Kasumi-1 (cell line): ENCODE data around the gene TEX51.

Experiments
- DNase-seq, 2 experiments: peaks; one replicate each; lab custom pipeline; 2025; lab: John Stamatoyannopoulos, UW

The TEX51 gene

GRCh38 chr2:126893606-126894005 lies 5.1 kb upstream of the TEX51 start:
- DNase-seq = no peak

DNA sequence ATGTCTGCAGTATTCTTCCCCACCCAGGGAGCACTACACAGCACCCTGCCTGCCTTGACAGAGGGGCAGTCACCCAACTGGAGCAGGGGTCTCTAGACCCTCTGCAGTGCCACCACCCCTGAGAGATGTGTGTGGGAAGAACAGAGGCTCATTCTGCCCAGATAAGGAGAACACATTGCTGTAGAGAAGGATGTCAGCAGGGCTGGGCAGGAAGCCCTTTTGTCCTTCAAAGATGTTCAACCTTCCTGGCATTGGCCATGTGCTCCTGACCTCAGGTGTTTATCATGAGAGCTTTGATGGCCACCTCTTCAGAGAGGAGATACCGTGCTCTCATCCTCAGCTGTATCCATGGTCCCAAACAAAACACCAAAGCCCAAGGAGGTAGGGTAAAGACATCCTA lies 4.6 kb upstream of the TEX51 start:
- no peak for DNase-seq

GRCh38 chr2:126894585-126895182 lies 4.0 kb upstream of the TEX51 start:
- DNase-seq = no peak

- DNase-seq = no peak
Measured at GRCh38 chr2:126895336-126895735, 3.4 kb upstream of the TEX51 start.

- DNase-seq = no peak
Measured at GRCh38 chr2:126896471-126896870, 2.2 kb upstream of the TEX51 start.

DNA sequence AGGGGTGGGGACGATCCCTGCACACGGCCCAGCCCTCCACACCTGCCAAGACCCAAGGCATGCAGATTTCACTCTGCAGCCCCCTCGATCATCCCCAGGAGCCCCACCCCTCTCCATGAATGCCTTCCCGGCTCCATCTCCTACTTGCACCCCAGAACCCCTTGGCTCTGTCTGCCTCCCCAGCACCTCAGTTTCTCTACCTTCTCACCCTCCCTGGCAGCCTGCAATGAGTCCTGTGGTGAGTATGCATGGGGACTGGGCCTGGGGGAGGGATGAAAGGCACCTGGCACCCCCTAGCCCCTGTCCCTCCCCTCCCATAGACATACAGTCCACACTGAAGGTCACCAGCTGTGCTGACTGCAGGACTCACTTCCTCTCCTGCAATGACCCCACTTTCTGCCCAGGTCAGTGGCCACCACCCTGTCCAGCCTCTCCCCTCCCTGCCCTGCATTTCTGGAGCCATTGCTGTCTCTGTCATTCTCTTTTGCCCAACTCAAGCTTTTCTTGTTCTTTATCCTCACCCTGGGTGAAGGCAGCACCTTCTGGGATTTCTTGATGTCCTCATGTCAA lies 1.0 kb downstream of the TEX51 start:
- no peak for DNase-seq

- DNase-seq = no peak
Measured at GRCh38 chr2:126900646-126901319, 2.1 kb downstream of the TEX51 start.

DNA sequence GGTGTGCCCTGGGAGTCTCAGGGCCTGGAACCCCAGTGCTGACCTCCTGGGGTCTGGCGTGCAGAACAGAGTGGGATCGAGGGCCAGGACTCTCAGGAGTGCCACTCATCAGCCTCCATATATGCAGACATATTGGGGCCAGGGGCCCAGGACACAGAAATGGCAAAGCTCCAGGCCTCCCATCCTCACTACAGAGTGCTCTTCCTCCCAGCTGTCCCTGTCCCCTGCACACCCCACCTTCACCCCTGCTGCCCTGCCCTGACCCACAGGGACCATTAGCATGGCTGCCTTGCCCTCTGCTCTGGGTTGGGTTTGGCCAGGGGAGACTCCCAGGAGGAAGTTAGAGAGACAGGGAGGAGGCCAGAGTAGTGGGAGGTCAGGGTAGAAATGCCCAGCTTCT lies 2.8 kb downstream of the TEX51 start:
- no peak for DNase-seq

- no peak for DNase-seq
Measured at GRCh38 chr2:126902152-126902835, 3.6 kb downstream of the TEX51 start.

GRCh38 chr2:126902859-126903258 lies 4.2 kb downstream of the TEX51 start:
- DNase-seq = no peak

- no peak for DNase-seq
Measured at GRCh38 chr2:126905991-126906390, 7.3 kb downstream of the TEX51 start.

- DNase-seq = no peak
Measured at GRCh38 chr2:126906781-126907180, 8.1 kb downstream of the TEX51 start.

DNA sequence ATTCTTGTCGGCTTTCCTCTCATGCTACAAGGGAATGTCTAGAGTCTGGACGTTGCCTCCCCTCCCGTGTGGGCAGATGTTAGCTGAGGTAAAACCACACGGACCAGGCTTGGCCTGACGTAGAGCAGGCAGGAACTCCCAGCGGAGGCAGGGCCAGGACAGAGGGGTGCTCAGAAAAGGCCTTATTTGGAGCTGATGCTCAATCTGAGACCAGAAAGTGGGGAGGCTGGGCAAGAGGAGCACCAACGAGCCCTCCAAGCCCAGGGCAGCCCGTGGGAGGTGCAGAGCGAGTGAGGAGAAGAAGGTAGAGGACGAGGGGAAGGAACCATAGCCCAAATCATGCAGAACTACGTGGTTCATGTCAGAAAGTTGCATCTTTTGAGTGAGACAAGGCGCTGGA lies 9.0 kb downstream of the TEX51 start:
- DNase-seq = no peak

DNA sequence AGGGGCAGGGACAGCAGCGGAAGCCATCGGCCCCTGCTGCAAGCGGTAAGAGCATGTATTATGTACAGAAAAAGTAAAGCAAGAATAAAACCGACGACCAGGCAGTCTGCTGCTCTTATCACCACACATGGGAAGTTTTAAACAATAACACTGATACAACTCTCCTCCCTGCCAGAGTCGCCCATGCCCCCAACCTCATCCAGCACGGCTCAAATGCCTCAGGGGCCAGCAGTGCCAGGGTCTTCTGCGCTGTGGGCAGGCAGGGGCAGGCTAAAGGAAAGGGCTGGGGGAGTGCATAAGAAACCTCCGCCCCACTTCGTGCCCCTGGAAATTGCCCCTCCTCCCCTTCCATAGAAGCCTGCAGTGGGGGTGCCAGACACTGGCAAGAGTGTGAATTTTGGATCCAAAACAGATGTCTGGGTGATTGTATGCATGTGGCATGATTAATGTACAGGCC lies 10.1 kb downstream of the TEX51 start:
- DNase-seq = no peak

GRCh38 chr2:126909366-126909765 lies 10.7 kb downstream of the TEX51 start:
- DNase-seq = no peak

GRCh38 chr2:126909781-126910180 lies 11.1 kb downstream of the TEX51 start:
- DNase-seq = no peak

DNA sequence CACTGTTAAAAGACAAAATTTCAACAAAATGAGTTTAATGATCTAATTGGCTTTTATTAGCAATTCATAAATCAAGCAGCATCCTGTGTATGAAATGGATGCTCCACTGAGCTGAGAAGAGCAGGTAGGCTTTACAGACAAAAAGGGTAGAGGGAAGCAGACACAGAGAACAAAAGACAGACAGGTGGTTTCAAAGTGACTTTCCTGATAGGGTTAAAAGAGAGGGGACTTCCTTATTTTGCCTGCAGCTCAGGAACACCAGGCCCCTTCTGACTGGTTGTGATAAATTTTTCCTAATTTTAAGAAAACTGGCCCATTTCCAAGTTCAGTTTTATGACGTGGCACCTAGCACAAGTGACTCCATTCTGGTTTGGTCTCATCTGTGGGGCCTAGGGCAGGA lies 11.9 kb downstream of the TEX51 start:
- peak in 1 of 2 experiments; percentile 5 for DNase-seq

- DNase-seq = no peak
Measured at GRCh38 chr2:126911111-126911796, 12.6 kb downstream of the TEX51 start.

DNA sequence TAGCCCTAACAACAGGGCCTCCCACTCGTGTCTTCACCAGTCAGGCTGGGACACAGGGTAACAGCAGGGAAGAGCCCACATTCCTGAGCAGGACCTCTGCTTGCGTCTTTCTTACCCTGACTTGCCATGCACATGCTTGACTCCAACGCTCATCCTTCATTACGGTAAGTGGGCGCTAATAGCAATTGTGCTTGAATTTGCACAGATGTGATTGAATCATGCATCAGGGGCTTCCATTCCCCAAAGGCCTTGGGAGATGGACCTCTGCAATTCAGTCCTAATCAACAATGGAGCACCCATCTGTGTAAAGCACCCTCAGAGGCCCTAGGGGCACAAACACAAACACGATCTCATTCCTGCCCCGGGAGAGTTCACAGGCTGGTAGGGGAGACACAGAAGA lies 13.5 kb downstream of the TEX51 start:
- no peak for DNase-seq

- DNase-seq = no peak
Measured at GRCh38 chr2:126913329-126913728, 14.6 kb downstream of the TEX51 start.

DNA sequence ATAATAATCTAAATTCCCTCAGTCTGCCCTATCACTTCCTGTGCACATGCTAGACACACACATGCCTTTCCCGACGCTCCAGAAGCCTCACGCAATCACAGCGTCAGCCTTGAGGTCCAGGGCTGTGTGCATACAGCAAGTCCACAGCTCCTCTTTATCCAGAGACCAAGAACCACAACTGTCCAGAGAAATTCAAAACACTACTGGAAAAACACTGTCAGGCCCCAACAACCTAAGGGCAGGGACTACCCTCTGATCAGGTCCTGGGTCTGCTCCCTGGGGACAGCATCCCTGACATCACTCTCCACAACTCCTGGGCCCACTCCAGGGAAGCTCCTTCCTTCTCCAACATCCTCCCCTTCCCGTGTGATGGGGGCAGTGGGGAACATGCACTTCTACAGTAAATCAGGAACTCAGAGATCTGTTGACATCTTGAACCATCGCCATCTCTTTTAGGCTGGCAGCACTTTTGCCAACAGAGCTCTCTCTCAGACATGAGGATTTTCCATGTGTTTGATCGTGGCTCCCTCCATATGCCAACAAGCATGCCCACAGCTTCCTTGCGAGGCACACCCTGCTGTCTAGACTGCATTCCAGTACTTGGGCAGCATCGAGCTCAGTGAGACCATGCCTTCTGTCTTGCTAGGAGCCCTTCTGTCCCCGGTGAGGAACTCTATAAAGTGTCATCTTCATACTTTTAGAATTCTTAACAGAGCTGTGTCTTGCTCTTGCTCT lies 15.4 kb downstream of the TEX51 start:
- no peak for DNase-seq
